Measurements from ENCODE around the gene GALNT9. TPM values are rescaled to one million over a fixed set of nuclear protein-coding genes. Genes with fewer than 3 reads are reported as not detected.

GALNT9 gene
- total RNA-seq, 4 donors from 2014 or later, result 1.6 TPM; not detected in 3

DNA sequence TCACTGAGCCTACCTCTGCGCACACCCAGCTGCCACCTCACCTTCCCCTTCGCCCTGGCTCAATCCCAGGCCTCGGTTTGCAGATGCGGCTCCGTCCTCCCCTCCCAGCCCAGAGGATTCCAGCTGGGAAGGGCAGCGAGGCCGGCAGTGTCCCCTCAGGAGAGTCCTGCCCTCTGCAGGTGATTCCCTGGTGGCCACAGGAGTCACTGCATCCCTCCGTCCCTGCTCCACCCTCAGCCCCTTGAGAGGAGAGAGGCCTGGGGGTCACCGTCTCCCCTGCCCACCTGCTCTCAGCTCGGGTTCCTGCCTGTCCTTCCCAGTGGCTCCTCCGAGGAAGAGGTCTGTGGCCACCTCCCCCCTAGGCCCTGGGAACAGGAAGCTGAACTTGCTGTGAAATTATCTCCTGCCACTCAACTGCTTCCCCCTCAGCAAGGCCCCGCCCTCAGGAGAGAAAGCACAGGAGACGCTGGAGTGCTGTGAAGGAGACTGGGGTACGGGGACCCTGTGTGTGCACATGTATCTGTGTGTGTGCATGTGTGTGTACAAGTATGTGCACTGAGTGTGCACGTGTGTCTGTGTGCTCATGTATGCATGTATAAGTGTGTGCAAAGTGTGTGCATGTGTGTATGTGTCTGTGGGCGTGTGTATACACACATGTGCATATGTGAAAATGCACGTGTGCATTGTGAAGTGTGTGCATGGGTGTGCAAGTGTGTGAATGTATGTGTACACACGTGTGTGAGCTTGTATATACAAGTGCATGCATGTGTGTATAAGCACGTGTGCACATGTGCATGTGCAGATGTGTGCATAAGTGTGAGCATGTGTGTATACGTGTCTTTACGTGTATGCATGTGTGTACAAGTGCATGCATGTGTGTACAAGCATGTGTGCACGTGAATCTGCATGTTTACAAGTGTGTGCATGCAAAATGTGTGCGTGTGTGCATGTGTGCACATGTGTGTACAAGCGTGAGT is 13.2 kb upstream of the GALNT9 start:
- H3K27ac ChIP-seq, result no peak overlapping the region
- H3K4me3 ChIP-seq, result no peak overlapping the region
- H3K27me3 ChIP-seq, result peaks cover 0 to 32% of the 10 kb centered on the region in 2 donors
- H3K4me1 ChIP-seq, result no peaks in the 10 kb centered on the region
- no peak for TF ChIP-seq POLR2A (IDR thresholded peaks at IDR 0.05)
- TF ChIP-seq, protein P1, sequence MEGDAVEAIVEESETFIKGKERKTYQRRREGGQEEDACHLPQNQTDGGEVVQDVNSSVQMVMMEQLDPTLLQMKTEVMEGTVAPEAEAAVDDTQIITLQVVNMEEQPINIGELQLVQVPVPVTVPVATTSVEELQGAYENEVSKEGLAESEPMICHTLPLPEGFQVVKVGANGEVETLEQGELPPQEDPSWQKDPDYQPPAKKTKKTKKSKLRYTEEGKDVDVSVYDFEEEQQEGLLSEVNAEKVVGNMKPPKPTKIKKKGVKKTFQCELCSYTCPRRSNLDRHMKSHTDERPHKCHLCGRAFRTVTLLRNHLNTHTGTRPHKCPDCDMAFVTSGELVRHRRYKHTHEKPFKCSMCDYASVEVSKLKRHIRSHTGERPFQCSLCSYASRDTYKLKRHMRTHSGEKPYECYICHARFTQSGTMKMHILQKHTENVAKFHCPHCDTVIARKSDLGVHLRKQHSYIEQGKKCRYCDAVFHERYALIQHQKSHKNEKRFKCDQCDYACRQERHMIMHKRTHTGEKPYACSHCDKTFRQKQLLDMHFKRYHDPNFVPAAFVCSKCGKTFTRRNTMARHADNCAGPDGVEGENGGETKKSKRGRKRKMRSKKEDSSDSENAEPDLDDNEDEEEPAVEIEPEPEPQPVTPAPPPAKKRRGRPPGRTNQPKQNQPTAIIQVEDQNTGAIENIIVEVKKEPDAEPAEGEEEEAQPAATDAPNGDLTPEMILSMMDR (IDR thresholded peaks at IDR 0.05), result no peak
- no peak for TF ChIP-seq EP300 (IDR thresholded peaks at IDR 0.05)
- WGBS, 2 donors, result 57 to 60% methylated on average over 21 to 24 of the region's 24 CpGs
- H3K9me3 ChIP-seq, result peaks cover 0 to 5% (median 0%) of the 10 kb centered on the region in 4 donors
- no peak for DNase-seq (ENCODE audit: low spot score in 2 of 2)
- no peaks in the 10 kb centered on the region for H3K36me3 ChIP-seq

GRCh38 chr12:132341318-132342050 is 12.1 kb upstream of the GALNT9 start:
- DNase-seq (ENCODE audit: low spot score in 2 of 2), result no peak
- TF ChIP-seq POLR2A (IDR thresholded peaks at IDR 0.05), result no peak
- no peak for TF ChIP-seq EP300 (IDR thresholded peaks at IDR 0.05)
- TF ChIP-seq, protein P1 (IDR thresholded peaks at IDR 0.05), result no peak

GRCh38 chr12:132340266-132341035 is 11.1 kb upstream of the GALNT9 start:
- H3K36me3 ChIP-seq, result no peaks in the 10 kb centered on the region
- WGBS, 2 donors, result 83 to 86% methylated on average over 41 of the region's 43 CpGs
- peaks cover 0 to 14% of the 10 kb centered on the region in 2 donors for H3K27me3 ChIP-seq
- H3K4me3 ChIP-seq, result no peak overlapping the region
- TF ChIP-seq, protein P1 (IDR thresholded peaks at IDR 0.05), result no peak
- TF ChIP-seq POLR2A (IDR thresholded peaks at IDR 0.05) (no peak), EP300 (IDR thresholded peaks at IDR 0.05) (no peak)
- no peaks in the 10 kb centered on the region for H3K4me1 ChIP-seq
- no peak for DNase-seq (ENCODE audit: low spot score in 2 of 2)
- no peak overlapping the region for H3K27ac ChIP-seq
- H3K9me3 ChIP-seq, result peaks cover 0 to 13% (median 0%) of the 10 kb centered on the region in 4 donors

More at GRCh38 chr12:132341318-132342050, 12.1 kb upstream of the GALNT9 start:
- no peak overlapping the region for H3K27ac ChIP-seq
- peaks cover 0 to 24% of the 10 kb centered on the region in 2 donors for H3K27me3 ChIP-seq
- H3K36me3 ChIP-seq, result no peaks in the 10 kb centered on the region
- H3K9me3 ChIP-seq, result peaks cover 0 to 10% (median 0%) of the 10 kb centered on the region in 4 donors
- no peaks in the 10 kb centered on the region for H3K4me1 ChIP-seq
- H3K4me3 ChIP-seq, result no peak overlapping the region
- 77 to 80% methylated on average over 20 to 30 of the region's 40 CpGs for WGBS, 2 donors

- H3K9me3 ChIP-seq, result peaks cover 0 to 13% (median 0%) of the 10 kb centered on the region in 4 donors
- no peak for TF ChIP-seq POLR2A (IDR thresholded peaks at IDR 0.05)
- no peak for TF ChIP-seq EP300 (IDR thresholded peaks at IDR 0.05)
- TF ChIP-seq, protein P1 (IDR thresholded peaks at IDR 0.05), result no peak
- peaks cover 0 to 8% of the 10 kb centered on the region in 2 donors for H3K27me3 ChIP-seq
- no peaks in the 10 kb centered on the region for H3K4me1 ChIP-seq
- H3K4me3 ChIP-seq, result no peak overlapping the region
- H3K36me3 ChIP-seq, result no peaks in the 10 kb centered on the region
- H3K27ac ChIP-seq, result no peak overlapping the region
- DNase-seq (ENCODE audit: low spot score in 2 of 2), result no peak
- WGBS, 2 donors, result 82 to 89% methylated on average over 16 to 17 of the region's 17 CpGs
Observed at GRCh38 chr12:132339856-132340255, 10.5 kb upstream of the GALNT9 start.

Measured in tibial nerve (tissue), 4 donors.